Measurements from ENCODE around the gene EVL.
"Not testable (repeated sequence)": the region's sequence is repeated elsewhere in the genome, so short reads cannot be mapped to it uniquely, and the experiment has no call there.

Gene EVL, protein sequence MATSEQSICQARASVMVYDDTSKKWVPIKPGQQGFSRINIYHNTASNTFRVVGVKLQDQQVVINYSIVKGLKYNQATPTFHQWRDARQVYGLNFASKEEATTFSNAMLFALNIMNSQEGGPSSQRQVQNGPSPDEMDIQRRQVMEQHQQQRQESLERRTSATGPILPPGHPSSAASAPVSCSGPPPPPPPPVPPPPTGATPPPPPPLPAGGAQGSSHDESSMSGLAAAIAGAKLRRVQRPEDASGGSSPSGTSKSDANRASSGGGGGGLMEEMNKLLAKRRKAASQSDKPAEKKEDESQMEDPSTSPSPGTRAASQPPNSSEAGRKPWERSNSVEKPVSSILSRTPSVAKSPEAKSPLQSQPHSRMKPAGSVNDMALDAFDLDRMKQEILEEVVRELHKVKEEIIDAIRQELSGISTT

DNA sequence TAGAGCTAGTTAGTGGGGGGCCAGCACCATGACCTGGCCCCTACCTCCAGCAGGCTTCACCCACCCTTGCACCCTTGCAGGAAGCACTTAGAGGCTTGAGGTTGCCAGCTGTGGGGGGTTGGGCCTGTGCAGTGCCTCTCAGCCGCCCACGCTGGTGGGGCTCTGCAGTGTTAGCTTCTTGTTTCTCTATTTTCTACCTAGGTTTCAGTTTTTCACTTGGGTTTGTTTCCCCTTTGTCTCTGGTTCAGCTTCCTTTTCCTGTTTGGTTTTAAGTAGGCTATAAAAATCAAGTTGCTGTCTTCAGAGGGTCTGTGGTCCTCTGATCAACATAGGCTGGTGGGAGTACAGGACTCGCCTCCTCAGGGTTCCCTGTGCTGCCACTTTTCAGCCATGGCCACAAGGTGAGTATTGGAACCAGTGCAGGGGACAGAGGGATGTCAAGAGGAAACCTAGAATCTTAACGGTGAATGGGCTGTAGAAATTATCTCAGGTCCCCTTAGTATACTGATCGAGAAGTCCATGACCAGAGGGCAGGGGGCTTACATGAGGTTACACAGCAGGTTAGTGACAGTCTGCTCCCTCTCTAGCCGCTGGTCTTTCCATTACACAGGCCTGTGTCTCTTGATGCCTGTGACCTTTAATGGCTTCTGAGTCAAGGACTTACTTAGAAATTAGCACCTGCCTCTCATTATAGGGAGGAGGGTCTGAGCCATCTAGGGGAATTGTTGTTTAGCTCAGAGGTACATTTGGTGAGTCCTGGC, at the start of gene EVL:
Gene EVL (plus strand): TSS at position 312 of the 761 bp plus-strand sequence. CDS start 79 bp downstream, at position 391.
- DNase-seq: no peak

DNA sequence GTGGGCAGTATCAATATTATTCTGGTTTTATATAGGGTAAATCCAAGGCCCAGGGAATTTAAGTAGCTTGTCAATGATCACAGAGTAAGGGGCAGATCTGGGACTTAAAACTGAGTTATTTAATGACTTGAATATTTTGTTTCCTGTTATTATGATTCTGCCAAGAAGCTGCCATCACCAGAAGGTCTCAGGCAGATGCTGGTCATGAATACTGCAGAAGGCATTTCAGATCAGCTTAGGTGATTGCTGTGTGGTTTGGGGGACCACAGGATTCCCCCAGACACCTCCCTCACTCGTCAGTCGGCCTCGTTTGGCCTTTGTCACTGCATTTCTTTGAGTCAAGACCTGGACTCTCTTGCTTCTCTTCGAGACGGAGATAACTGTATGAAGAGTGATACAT, 47.7 kb upstream of the EVL start:
- no peak for DNase-seq

DNA sequence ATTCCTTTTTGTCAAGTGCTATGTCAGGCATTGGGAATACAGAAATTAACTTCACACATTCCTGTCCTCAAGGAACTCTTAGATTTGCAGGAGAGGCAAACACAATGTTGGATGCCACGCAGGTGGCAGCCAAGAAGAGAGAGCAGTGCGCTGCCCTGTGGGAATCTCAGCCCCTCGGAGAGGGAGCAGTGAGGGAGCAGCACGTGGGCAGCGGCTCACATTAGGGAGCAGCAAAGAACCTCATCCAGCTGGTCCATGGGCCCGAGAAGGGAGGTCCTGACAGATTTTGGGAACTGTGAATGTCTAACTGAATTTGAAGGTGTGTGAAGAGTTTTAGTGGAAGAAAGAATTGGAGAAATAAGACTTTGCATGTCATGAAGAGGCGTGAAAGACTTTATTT, 47.2 kb upstream of the EVL start:
- DNase-seq: no peak

DNA sequence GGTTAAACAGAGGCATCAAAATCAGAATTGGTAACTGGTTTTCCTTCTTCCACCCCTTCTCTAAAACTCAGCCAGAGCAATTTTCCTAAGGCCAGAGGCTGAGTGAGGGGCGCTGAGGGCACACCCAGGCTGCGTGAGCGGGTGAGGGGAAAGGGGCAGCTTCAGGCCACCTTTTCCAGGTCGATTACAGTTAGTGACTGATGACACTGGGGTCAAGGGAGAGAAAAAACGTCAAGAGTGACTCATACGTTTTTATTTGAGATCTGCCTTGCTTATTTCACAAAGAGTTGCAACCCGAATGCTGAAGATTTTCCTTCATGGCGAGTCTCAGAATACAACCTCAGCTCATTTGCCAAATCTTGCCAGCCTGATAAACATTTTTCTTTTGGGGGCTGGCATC, 46.7 kb upstream of the EVL start:
- no peak for DNase-seq

DNA sequence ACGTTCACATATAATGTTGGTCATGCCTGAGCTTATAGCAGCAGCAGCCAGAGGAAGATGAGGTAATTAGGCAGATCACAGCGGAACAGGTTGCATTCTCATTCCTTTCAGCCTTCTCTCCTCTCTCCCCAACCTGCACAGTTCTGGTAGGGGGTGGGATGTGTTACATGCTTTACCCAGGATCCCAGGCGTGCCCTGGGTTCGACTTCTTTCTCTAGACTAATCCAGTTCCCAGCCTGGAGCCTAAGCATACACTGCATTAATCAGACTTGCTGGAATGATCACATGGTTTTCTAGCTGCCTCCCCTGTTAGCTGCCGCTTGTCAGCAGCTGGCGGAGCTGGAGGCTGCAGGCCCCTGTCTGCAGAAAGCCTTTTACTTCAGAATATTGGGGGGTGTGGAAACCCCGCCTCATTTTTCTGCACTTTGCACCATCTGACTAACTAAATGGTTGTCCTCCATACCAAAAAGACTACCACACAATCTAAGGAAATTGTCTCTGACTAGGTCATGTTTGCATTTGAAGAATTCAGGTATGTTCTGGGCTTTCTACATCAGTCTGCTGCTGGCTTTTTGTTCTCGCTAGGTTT, 46.0 kb upstream of the EVL start:
- DNase-seq: no peak

DNA sequence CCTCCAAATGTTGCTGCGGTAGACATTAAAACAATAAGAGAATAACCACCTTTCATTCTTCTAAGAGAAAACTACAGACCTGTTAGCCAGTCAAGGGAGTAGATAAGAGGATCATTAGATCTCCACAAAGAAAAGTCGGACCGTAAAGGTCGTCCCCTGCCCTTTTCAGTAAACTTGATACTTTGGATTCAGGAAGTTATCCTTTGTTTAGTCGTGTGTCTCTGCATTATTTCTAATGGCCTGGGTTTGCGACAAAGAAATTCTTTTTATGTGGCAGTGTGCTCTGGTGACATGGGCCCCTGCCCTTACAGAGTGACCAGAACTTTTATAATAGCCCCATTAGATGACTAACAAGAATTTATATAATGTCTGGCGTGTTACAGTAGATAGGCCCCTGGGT, 44.6 kb upstream of the EVL start:
- no peak for DNase-seq

DNA sequence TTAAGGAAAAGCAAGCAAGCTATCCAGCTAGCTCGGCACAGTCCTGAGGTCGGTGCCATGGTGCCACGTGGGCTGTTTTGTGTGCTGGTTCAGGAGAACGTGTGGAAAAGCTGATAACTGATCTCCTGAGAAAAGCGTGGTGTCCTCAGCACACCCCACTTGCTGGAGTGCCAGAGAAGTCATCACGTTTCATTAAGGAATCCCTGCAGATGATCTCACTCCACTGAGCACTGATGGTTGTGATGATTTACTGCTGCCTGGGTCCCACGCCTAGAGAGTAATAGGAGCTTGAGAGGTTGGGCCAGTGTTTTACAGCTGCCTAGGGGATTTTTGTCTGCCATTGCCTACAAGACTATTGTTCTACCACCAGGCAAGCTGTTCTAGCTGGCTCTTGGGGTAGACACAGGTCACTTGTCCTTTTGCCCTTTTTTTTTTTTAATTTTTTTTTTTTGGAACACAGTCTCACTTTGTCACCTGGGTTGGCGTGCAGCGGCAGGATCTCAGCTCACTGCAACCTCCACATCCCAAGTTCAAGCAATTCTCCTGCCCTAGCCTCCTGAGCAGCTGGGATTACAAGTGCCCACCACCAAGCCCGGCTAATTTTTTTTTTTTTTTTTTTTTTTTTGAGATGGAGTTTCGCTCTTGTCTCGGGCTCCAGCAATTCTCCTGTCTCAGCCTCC, 42.3 kb upstream of the EVL start:
- no peak for DNase-seq

DNA sequence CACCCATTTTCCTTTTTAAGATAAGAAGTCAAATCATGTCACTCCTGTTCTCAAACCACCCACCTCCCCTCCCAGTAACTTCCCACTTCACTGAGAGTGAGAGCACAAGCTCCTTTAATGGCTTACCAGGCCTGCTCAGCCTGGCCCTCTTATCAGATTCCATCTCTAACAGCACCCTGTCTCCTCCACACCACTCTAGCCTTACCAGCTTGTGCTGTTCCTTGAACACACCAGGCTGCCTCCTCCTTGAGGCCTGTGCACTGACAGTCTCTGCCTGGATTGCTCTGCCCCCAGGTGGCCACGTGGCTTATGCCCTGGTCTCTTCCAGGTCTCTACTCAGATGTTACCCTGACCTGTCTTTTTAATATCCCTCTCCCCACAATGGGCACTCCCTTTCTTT, 40.1 kb upstream of the EVL start:
- no peak for DNase-seq

DNA sequence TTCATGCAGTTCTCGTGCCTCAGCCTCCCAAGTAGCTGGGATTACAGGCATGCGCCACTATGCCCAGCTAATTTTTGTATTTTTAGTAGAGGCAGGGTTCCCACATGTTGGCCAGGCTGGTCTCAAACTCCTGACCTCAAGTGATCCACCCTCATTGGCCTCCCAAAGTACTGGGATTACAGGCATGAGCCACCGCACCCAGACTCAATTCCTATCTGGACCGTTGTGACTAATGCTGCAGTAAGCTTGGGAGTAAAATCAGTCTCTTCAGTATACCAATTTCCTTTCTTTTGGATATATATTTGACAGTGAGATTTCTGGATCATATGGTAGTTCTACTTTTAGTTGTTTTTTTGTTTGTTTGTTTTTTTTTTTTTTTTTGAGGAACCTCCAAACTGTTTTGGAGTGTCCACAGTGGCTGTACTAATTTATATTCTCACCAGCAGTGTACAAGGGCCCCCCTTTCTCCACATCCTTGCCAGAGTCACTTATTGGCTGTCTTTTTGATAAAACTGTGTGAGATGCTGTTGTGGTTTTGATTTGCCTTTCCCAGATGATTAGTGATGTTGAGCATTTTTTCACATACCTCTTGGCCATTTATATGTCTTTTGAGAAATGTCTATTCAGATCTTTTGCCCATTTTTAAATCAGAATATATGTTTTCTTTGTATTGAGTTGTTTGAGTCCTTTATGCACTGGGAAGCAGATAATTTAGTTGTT, 37.3 kb upstream of the EVL start:
- no peak for DNase-seq

DNA sequence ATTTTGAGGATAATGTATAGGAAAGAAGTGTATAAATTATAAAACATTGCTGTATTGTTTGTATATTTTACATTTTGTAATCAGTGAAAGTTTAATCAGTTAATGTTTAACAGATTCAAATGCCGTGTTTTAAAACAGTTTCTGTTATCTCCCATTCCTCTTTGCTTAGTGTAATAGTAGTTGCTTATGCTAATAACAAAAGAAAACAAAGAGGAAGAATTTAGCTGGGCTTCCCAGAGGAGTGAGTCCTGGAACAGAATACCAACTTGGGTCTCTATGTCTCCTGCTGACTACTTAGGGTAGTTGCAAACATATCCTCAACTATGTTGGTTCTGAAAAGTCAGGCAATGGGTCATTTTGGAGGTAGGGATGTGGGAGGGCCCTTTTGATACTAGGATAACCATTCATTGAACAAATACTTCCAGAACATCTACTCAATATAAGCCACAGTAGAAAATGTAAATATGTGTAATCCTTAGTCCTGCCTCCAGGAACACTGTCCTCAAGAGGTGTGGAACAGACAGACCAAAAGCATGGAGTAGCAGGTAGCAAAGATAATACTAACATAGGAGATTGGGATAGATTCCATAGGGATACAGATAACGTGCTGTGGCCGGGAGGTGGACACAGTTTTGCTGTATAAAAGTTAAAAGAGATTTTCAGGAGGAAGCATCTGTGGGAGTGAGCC, 36.1 kb upstream of the EVL start:
- no peak for DNase-seq

DNA sequence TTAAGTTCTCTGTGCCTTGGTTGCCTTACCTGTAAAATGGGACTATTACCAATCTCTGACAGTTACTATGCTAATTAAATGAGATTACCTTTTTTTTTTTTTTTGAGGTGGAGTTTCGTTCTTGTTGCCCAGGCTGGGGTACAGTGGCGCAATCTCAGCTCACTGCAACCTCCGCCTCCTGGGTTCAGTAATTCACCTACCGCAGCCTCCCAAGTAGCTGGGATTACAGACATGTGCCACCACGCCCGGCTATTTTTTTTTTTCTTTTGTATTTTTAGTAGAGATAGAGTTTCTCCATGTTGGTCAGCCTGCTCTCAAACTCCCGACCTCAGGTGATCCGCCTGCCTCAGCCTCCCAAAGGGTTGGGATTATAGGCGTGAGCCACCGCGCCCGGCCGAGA, 35.2 kb upstream of the EVL start:
- not testable (repeated sequence) for DNase-seq

DNA sequence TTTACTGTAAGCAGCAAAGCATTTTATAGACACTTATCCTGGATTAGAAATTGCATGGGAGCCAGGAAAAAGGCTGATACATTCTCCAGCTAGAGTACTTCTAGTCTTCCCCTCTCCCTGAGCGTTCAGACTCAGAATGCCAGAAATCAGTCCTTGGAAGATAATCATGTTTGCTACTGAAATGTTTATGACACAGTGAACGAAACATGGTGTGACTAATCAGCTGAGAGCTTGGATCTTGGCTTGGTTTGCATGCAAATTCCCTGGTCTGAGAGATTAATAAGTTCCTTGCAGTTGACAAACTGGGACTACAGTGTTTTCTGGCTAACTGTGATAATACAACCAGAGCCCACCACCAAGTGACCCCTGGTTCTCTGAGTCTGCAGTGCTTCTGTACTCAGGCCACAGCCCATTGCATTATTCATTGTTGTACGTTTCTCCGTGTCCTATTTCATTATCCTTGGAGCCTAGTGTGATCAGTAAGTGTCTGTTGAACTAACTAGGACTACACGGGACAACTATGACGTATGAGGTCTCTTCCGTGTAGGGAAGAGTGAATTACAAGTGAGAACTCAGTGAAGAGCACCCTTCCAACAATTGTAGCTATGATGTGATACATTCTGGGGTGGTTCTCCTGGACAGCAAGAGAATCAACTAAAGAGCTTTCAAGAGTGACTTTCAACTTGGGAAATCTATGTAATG, 34.6 kb upstream of the EVL start:
- DNase-seq: no peak

DNA sequence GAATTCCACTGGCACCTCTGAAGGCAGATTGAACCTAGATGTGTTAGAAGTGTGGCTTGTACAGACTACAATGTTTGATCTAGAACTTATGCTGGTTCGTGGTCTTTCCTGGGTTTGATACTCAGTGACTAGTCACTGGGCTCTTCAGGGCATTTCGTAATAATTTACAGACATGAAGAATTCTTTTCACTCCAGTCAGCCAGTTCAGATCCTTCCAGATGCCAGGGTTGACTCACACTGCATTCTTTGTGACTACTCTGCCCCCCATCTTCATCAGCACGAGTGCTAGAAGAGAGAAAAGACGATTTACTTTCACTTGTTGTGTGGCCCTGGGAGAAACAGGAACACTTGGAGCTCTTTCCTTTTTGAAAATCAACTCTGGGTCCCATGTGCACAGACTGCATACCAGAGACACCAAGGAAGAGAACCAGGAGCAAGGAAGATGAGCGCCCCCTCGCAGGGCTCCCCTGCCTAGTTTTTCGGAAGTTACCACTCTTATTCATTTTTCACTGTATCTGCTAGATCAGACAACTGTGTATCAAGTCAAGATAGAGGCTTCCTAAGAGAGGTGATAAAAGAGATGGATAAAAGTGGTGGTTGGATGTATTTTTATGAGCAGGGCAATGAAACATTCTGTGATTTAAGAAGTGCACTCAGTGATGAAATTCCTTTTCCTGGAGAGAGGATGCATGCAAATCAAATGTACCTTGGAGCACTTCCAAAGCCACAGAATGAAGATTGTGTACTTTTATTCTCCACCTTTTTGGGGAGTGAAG, 33.5 kb upstream of the EVL start:
- no peak for DNase-seq

DNA sequence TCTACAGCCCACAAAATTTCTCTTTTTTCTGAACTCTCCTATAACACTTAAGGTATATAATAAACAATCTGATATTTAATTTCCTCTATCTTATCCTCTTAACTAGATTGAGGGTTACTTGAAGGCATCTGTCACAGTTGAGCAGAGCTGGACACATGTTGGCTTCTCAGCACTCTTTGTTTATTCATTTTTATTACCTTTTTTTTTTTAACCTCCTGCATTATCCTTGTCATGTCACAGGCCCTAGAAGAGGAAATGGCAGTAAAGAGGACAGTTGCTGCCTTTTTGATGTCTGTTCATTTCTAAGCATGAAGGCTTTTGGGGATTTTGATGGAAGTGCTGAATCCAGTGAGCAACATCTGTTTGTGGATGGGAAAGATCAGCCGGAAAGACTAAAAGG, 32.5 kb upstream of the EVL start:
- DNase-seq: no peak

DNA sequence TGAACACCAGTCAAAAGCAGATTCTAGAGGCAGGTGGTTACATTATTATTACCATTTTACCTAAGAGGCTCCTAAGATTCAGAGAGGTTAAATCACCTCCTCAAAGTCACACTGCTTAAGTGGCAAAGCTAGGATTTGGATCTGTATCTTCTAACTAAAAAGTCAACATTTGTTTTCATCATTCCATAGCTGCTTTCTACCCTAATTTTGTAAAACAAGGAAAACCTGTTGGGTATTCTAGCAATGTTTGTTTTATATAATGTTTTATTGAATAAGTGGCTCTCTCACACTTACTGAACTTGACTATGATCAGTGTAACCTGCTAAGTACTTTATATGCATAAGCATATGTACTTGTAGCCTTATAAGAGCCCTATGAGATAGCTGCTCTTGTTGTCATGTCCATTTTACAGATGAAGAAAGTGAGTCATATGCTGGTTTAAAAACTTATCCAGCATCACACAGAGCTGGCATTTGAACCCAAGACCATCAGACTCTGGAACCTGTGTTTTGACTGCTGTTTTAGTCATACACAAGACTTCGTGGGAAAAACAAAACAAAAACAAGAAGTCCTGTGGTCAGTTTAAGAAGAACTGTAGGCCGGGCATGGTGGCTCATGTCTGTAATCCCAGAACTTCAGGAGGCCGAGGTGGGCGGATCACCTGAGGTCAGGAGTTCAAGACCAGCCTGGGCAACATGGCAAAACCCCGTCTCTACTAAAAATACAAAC, 31.7 kb upstream of the EVL start:
- no peak for DNase-seq

DNA sequence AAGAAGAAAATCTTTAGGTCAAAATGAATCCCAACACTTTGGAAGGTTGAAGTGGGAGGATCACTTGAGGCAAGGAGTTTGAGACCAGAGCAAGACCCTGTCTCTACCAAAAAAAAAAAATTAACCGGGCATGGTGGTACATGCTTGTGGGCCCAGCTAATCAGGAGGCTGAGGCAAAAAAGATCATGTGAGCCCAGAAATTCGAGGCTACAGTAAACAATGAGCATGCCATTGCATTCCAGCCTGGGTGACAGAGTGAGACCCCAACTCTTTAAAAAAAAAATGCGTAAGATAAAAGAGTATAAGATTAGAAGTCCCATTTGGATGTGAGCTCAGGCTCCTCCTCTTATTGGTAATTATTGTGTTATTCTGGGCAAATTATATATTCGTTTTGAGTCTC, 30.8 kb upstream of the EVL start:
- DNase-seq: no peak

DNA sequence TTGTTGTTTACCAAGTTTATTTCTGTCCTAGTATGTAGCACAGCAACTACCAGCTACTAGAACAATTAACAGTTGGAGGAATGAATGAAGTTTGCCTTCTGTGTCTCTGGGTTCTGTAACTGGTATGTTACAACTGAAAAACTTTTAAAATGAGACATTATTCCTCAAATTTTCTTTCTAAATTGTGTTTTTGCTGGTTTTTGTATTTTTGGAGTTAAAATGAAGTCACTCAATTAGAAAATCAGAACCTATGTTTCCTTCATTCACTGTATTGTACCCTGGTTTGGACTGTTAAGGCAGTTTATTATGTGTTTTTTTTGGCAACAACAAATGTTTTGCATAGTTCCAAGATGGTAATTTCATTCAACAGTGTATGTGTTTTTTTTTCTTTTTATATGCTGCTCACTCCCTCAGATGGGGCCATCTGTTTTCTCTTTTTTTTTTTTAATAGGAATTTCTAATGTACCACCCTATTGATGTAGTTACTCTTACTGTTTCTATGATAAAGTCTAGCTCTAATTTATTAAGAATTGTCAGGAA, 30.2 kb upstream of the EVL start:
- DNase-seq: no peak

DNA sequence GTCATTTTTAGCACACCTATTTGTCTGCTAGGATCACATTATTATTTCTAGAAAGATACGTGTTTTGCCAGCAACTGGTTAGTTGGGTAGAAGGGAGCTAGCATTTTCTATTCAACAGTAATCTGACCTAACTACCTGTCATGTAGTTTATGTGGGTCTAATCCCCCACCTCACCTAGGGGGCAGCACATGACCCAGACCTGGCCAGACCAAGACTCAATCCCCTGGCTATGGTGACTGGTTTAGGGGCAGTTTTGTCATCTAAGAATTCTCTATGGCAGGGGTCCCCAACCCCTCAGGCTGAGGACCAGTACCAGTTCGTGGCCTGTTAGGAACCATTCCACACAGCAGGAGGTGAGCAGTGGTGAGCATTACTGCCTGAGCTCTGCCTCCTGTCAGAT, 29.5 kb upstream of the EVL start:
- no peak for DNase-seq

DNA sequence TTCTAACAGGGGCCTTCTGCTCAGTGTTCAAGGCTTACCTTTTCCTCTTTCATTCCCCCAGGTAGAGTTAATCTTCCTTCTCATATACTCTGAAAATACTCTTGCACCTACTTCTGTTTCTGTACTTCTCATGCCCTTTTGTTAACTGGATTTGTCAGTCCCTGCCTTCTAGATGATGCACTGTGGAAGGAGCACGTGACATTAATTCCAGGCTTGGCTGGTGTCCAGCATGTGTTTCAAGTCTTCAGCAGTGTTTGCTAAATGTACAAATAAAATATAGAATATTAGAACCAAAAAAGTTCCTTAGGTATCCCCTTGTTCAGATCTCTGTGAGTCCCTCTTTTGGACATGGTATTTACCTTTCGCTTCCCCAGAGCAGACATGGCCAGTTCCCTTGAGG, 27.9 kb upstream of the EVL start:
- no peak for DNase-seq

DNA sequence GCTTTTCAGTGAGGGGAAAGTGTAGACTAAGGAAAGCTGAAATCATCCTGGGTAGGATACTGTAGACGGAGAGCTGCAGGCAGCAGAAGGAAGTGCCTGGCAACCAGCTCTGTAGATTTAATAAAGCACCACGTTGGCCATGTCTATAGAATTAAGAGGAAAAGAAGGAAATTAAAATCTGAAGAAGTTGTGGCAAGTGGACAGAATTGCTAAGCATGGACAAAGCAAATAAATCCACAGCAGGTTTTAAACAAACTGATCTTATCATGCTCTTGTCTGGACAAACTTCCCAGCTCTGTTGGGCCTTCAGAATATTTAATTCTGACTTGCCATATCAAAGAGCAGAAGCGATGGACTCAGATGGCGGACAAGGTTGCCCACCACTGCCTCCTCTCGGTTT, 27.2 kb upstream of the EVL start:
- no peak for DNase-seq
